ENCODE results near the gene INSYN1. TPM values are rescaled to one million over a fixed set of nuclear protein-coding genes. Genes with fewer than 3 reads are reported as not detected.

The INSYN1 gene
- total RNA-seq, 1 donor from 2014 or later: under 0.01 TPM

DNA sequence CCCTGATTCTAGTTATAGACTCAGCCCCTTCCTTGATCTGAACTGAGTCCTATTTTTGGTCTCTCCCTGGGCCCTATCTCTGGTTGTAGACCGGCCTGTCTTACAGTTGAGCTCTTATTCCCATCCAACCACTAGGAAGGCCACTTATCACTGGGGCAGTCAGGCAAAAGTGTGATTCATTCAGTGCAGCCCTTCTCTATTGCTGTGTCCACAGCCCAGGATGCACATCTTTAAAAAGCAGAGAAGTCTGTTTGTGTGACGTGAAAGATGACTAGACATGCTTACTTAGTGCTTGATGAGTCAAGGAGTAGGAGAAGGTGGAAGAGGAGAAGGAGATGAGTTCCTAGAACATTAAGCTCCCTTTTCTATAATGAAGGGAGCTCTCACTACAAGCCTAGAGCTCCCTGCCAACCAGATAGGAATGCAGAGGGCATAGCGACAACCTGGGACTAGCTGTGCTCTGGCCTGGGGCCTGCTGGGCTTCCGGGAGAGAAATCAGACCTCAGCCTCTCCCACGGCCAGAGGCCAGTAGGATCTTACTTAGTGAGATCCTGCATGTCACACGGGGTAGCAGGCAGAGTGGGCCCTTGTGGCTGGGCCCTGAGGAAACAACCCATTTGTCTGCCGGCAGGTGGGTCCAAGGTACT, 25.7 kb downstream of the INSYN1 start:
- no peak for DNase-seq (ENCODE audit: low read depth)
- TF ChIP-seq, protein P1, sequence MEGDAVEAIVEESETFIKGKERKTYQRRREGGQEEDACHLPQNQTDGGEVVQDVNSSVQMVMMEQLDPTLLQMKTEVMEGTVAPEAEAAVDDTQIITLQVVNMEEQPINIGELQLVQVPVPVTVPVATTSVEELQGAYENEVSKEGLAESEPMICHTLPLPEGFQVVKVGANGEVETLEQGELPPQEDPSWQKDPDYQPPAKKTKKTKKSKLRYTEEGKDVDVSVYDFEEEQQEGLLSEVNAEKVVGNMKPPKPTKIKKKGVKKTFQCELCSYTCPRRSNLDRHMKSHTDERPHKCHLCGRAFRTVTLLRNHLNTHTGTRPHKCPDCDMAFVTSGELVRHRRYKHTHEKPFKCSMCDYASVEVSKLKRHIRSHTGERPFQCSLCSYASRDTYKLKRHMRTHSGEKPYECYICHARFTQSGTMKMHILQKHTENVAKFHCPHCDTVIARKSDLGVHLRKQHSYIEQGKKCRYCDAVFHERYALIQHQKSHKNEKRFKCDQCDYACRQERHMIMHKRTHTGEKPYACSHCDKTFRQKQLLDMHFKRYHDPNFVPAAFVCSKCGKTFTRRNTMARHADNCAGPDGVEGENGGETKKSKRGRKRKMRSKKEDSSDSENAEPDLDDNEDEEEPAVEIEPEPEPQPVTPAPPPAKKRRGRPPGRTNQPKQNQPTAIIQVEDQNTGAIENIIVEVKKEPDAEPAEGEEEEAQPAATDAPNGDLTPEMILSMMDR (conservative IDR thresholded peaks at IDR 0.05; ENCODE audit: low read depth, low read length): no peak

DNA sequence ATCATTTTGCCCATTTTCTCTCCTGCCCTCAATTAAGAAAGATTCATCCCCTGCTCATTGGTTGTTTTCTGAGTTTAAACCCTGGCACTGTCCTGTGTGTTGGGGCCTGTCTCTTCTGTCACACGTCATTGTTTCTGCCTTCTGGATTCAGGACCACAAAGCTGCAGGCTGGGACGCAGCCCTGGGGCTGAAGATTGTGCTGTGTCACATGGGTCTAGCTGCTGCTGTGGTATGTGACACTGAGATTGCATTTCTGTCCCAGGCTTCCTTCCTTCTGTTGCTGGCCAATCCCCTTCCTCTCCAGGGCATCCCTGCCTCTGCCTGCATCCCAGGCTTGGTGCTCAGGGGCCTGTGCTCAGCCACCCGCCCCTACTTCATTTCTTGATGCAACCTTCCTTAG, 28.9 kb downstream of the INSYN1 start:
- no peak overlapping the region for H3K4me3 ChIP-seq (ENCODE audit: low read depth, low read length)
- DNase-seq (ENCODE audit: low read depth): no peak
- TF ChIP-seq, protein P1 (conservative IDR thresholded peaks at IDR 0.05; ENCODE audit: low read depth, low read length): no peak

More for the DNA sequence above, 25.7 kb downstream of the INSYN1 start:
- H3K4me3 ChIP-seq (ENCODE audit: low read depth, low read length): no peak overlapping the region

DNA sequence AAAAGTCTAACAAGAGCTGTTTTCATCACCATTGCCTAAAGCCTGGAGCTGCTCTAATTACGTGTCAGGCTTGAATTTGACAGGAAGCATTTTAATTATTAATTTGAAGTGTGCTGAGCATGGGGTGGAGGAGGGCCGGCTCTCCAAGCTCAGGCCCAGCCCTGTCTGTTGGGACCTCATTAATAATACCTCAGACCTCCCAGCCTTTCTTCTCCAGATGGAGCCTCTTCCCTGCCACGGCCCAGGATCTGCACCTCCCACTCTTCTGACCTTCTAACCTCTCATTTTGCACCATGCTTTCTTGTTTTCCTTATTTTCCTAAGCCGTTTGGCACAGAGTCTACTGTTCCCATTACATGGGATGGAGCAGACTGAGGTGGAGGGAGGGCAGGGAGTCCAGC, 30.0 kb downstream of the INSYN1 start:
- TF ChIP-seq, protein P1 (conservative IDR thresholded peaks at IDR 0.05; ENCODE audit: low read depth, low read length): no peak
- H3K4me3 ChIP-seq (ENCODE audit: low read depth, low read length): no peak overlapping the region
- DNase-seq (ENCODE audit: low read depth): no peak

DNA sequence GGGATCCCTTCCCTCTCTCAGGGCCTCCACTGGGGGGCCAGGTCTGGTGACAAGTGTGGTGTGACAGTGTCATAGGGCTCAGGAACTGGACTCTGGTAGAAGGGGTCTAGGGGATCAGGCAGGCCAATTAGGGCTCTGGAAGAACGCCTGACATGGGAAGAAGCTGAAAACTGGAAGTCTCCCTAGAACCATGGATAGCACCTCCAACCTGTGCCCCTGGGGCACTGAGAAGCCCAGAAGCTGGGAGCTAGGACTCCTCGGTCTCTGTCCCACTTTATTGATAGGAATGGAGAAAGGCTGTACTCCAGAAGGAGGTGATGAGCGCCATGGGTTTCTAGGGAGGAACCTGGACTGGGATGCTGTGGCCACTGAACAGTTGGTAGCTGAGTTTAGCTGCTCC, 30.7 kb downstream of the INSYN1 start:
- no peak overlapping the region for H3K4me3 ChIP-seq (ENCODE audit: low read depth, low read length)
- TF ChIP-seq, protein P1 (conservative IDR thresholded peaks at IDR 0.05; ENCODE audit: low read depth, low read length): no peak
- DNase-seq (ENCODE audit: low read depth): no peak

DNA sequence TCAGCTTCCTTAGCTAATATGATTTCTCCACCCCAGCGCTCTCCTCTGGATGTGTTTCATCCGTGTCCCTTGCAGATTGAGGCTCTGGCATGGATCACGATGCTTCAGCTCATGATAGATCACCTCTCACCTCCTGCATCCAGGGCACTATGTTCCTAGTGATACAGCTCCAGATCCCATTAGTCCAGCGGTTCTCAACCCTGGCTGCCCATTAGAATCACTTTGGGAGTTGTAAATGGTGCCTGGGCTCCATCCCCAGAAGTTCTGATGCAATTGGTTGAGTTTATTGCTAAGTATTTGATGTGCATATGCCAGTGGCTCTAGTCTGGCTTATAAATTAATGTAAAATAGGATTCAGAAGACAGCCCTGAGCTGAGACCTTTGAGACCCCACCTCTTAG, 34.5 kb downstream of the INSYN1 start:
- H3K4me3 ChIP-seq (ENCODE audit: low read depth, low read length): no peak overlapping the region
- TF ChIP-seq, protein P1 (conservative IDR thresholded peaks at IDR 0.05; ENCODE audit: low read depth, low read length): no peak
- DNase-seq (ENCODE audit: low read depth): no peak

DNA sequence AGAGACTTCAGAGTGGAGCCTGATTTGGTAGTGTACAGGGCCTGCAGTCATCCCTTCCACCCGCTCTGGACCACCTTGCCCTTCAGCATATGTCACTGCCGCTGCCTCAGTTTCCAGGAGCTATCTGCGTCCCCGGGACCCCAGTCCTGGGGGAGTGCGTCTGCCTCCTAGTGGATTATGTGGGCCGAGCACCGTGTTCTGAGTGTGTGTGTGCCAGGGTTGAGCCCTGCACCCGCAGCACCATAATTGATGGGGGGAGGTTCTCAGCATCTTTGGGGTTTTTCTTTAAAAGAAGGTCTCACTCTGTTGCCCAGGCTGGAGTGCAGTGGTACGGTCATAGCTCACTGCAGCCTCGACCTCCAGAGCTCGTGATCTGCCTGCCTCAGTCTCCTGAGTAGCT, 35.3 kb downstream of the INSYN1 start:
- H3K4me3 ChIP-seq (ENCODE audit: low read depth, low read length): no peak overlapping the region
- TF ChIP-seq, protein P1 (conservative IDR thresholded peaks at IDR 0.05; ENCODE audit: low read depth, low read length): peak; percentile 22
- DNase-seq (ENCODE audit: low read depth): no peak

DNA sequence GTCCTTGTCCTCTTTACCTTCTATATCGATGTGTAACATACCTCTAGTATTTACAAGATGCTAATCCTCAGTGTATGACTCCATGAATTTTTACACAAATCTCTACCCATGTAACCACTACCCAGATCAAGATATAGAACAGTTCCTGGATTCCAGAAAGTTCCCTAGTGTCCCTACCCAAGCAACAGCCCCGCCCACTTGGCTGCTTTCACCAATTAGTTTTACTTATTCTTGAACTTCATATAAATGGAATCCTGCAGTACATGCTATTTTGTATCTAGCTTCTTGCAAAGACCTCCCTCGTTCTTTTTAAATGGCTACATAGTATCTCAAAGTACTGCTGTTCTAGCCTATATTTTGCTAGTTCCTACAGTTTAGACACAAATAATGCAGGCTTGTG, 35.9 kb downstream of the INSYN1 start:
- H3K4me3 ChIP-seq (ENCODE audit: low read depth, low read length): no peak overlapping the region
- DNase-seq (ENCODE audit: low read depth): no peak
- TF ChIP-seq, protein P1 (conservative IDR thresholded peaks at IDR 0.05; ENCODE audit: low read depth, low read length): no peak
